MCF 10A (cell line): ENCODE results near the gene RAPGEF5. TPM values are rescaled to one million over a fixed set of nuclear protein-coding genes. Genes with fewer than 3 reads are reported as not detected.

Experiments used
- BruUV-seq: library from RNA; stranded (reverse); fragments of 400-500 nt; replicated peaks from 2 replicates; lab custom pipeline; 2021; lab: Mats Ljungman, UMichigan
- CTCF ChIA-PET: fragments of 300-600 bp; sonication (Branson Sonifier 250); formaldehyde crosslinking; extraction: SDS; loops from one replicate; lab custom pipeline; 2021; ENCODE audit warnings: antibody characterized with exemption, inconsistent platforms; lab: Yijun Ruan, JAX
- POLR2A ChIA-PET: fragments of 300-600, 350-650 bp; sonication (Branson Sonifier 250); formaldehyde crosslinking; extraction: SDS; loops from one replicate; lab custom pipeline; 2020; ENCODE audit warnings: antibody characterized with exemption, inconsistent platforms; lab: Yijun Ruan, JAX
- DNase-seq: peaks from one replicate; pipeline ENCODE4 v3.0.0-alpha.2; 2018; ENCODE audit not compliant: unreplicated experiment
- H3K27ac Mint-ChIP-seq: one replicate; pipeline ENCODE4 v1.8.0; 2022; ENCODE audit warnings: mild to moderate bottlenecking, low read depth, mixed read lengths; ENCODE audit not compliant: unreplicated experiment
- H3K27me3 Mint-ChIP-seq: one replicate; pipeline ENCODE4 v1.8.0; 2022; ENCODE audit warnings: mixed read lengths; ENCODE audit not compliant: insufficient read depth, unreplicated experiment
- H3K36me3 Mint-ChIP-seq: one replicate; pipeline ENCODE4 v1.8.0; 2022; ENCODE audit warnings: mild to moderate bottlenecking, moderate library complexity, mixed read lengths; ENCODE audit not compliant: insufficient read depth, unreplicated experiment
- H3K4me1 Mint-ChIP-seq: one replicate; pipeline ENCODE4 v1.8.0; 2022; ENCODE audit warnings: mixed read lengths; ENCODE audit not compliant: insufficient read depth, unreplicated experiment
- H3K4me3 Mint-ChIP-seq: one replicate; pipeline ENCODE4 v1.8.0; 2022; ENCODE audit warnings: mild to moderate bottlenecking, moderate library complexity, mixed read lengths; ENCODE audit not compliant: unreplicated experiment
- H3K9me3 Mint-ChIP-seq: one replicate; pipeline ENCODE4 v1.8.0; 2022; ENCODE audit warnings: mixed read lengths; ENCODE audit not compliant: unreplicated experiment
- CTCF ChIP-seq: fragments of 200-600 bp; IDR thresholded peaks from one replicate; pipeline ENCODE4 v1.8.0; 2022; ENCODE audit warnings: antibody characterized with exemption, mild to moderate bottlenecking; ENCODE audit not compliant: unreplicated experiment
- intact Hi-C: fragments of 100-400 bp; cut with micrococcal nuclease; formaldehyde crosslinking; loops from 2 replicates; pipeline ENCODE4 v1.14.1; 2022
- total RNA-seq: library from RNA; stranded (reverse); gene quantifications from 2 replicates; pipeline ENCODE4 v1.2.3, GENCODE V29; 2022

The RAPGEF5 gene
- total RNA-seq, 1 experiment from 2014 or later: 1.9 TPM

DNA sequence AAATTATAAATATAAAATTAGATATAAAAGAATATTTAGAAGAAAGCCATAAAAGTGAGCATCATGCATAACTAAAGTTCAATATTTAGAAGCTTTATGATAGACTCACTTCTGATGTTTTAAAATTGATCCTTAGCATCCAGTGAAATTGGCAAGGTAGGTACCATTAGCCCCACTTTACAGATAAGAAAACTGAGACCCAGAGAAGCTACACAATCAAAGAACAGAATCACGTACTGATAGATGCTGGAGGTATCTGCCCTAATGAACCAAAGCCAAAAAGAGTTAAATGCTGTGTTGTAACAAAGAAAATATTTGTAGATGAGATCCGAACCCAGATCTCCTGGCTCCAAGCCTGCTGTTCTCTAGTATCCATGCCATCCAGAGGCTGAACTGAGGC lies 42.6 kb upstream of the RAPGEF5 start:
- ChIA-PET POLR2A (interaction anchor here (0.7 to 1.1 kb wide), 3 partner anchors 24 to 67 kb away, joined by 3 to 6 read pairs (median 3); partner anchors contain the start of gene RAPGEF5), CTCF (interaction anchor here (0.7 kb wide), 1 partner anchor 30 kb away, joined by 3 read pairs; no protein-coding TSS in a partner anchor)
- no TSS peak for BruUV-seq
- Mint-ChIP-seq H3K27me3 (no peaks in the 10 kb centered on the region), H3K36me3 (no peaks in the 10 kb centered on the region), H3K27ac (no peak overlapping the region), H3K4me1 (peaks cover 9% of the 10 kb centered on the region), H3K9me3 (no peaks in the 10 kb centered on the region), H3K4me3 (no peak overlapping the region)
- no peak for DNase-seq
- intact Hi-C loops: no loop called here
- no peak for TF ChIP-seq CTCF

- H3K4me3 Mint-ChIP-seq: no peak overlapping the region
- no peaks in the 10 kb centered on the region for H3K36me3 Mint-ChIP-seq
- no peak overlapping the region for H3K27ac Mint-ChIP-seq
- ChIA-PET CTCF (interaction anchor here (0.7 kb wide), 1 partner anchor 29 kb away, joined by 3 read pairs; no protein-coding TSS in a partner anchor), POLR2A (interaction anchor here (1.1 kb wide), 1 partner anchor 42 kb away, joined by 6 read pairs; the partner anchor contains the start of gene RAPGEF5)
- no TSS peak for BruUV-seq
- no peaks in the 10 kb centered on the region for H3K9me3 Mint-ChIP-seq
- intact Hi-C loops: no loop called here
- peaks cover 9% of the 10 kb centered on the region for H3K4me1 Mint-ChIP-seq
- TF ChIP-seq CTCF: no peak
- no peaks in the 10 kb centered on the region for H3K27me3 Mint-ChIP-seq
- DNase-seq: no peak
These were observed 42.1 kb upstream of the RAPGEF5 start for GRCh38 chr7:22399091-22399490.

DNA sequence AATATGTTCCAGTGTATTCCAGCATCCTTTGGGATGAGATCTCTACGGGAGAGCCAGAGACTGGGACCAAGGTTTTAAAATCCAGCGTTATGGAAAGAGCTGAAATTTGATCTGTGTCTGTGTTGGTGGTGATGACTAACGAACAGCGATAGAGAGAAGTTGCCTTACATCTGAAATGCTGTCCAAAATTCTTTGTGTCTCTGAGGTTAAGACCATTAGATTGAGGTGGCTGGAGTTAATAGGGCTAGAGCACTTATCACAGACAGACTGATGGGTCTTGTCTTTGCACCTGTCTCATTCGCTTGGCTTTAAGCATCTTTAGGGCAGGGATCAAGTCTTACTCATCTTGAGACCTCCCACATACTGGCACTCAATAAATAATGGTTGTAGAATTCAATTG lies 41.0 kb upstream of the RAPGEF5 start:
- no peaks in the 10 kb centered on the region for H3K36me3 Mint-ChIP-seq
- H3K4me1 Mint-ChIP-seq: peaks cover 9% of the 10 kb centered on the region
- TF ChIP-seq CTCF: no peak
- no peaks in the 10 kb centered on the region for H3K27me3 Mint-ChIP-seq
- no peak overlapping the region for H3K27ac Mint-ChIP-seq
- intact Hi-C loops: no loop called here
- no peaks in the 10 kb centered on the region for H3K9me3 Mint-ChIP-seq
- DNase-seq: peak; percentile 11
- ChIA-PET POLR2A (interaction anchor here (0.6 to 0.7 kb wide), 2 partner anchors 10 to 477 kb away, joined by 3 read pairs; no protein-coding TSS in a partner anchor), CTCF (no interaction called here)
- BruUV-seq: no TSS peak
- H3K4me3 Mint-ChIP-seq: no peak overlapping the region

- POLR2A ChIA-PET: no interaction called here
- Mint-ChIP-seq H3K27ac (no peak overlapping the region), H3K27me3 (no peaks in the 10 kb centered on the region), H3K4me1 (no peaks in the 10 kb centered on the region), H3K36me3 (no peaks in the 10 kb centered on the region), H3K9me3 (no peaks in the 10 kb centered on the region), H3K4me3 (no peak overlapping the region)
- no TSS peak for BruUV-seq
- intact Hi-C loops: no loop called here
- no peak for DNase-seq
- TF ChIP-seq CTCF: no peak
- CTCF ChIA-PET: interaction anchor here (0.6 kb wide), 1 partner anchor 56 kb away, joined by 4 read pairs; no protein-coding TSS in a partner anchor
These were observed 38.3 kb upstream of the RAPGEF5 start for GRCh38 chr7:22395222-22395621.
